Dermis blood vessel endothelial cell (primary cell): ENCODE results near the gene VTI1A. TPM values are rescaled to one million over a fixed set of nuclear protein-coding genes. Genes with fewer than 3 reads are reported as not detected.
A peak's percentile ranks its signal among the peaks of the same experiment; 100 is the strongest.
"Not testable (repeated sequence)": the region's sequence is repeated elsewhere in the genome, so short reads cannot be mapped to it uniquely, and the experiment has no call there.

Source experiments
- DNase-seq: peaks from one replicate; pipeline ENCODE4 v3.0.0; 2010
- total RNA-seq: library from RNA; depleted of rRNA; stranded (reverse); fragments of >200 nt; gene quantifications from 2 replicates; pipeline ENCODE4 v1.2.3, GENCODE V29; 2014

The VTI1A gene
- total RNA-seq, 1 donor from 2014 or later = 41.9 TPM

- no peak for DNase-seq
Observed at GRCh38 chr10:112454910-112455779, 8.1 kb downstream of the VTI1A start.

DNA sequence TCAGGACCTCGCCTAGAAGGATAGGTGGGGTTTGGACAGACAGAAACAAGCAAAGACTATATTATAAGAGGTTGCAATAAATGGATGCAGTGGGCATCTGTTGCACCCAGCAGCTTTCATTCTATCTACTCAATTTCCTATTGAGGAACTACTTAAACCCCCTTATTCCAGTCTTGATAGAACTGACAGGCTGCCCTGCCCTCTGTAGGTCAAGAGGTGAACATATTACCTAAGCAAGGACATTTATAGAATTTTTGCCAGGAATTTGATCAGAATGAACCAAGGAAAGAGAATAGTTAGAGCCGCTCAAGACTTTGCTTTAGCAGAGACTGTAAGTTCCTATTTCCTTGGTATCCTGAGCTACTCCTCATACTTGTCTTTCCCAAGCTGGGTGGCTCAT is 9.5 kb downstream of the VTI1A start:
- no peak for DNase-seq

DNA sequence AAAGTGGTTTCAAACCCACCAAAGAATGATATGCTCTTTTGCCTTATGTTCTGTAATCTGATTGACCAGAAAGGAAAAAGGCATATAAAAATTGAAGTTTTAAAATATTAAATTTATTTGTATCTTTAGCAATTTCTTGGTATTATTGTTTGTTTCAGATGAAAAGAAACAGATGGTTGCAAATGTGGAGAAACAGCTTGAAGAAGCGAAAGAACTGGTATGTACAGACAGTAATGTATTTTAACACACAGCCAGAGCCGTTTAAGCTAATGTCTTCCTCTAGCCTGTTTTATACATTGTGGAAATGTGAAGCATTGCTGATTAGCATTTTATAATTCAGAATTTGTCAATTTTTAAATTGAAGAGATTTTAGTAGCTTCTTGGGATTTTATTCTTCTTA is 13.4 kb downstream of the VTI1A start:
- DNase-seq = no peak

- peak; percentile 25 for DNase-seq
Observed at GRCh38 chr10:112461029-112461887, 14.2 kb downstream of the VTI1A start.

GRCh38 chr10:112464074-112464473 is 17.1 kb downstream of the VTI1A start:
- not testable (repeated sequence) for DNase-seq

DNA sequence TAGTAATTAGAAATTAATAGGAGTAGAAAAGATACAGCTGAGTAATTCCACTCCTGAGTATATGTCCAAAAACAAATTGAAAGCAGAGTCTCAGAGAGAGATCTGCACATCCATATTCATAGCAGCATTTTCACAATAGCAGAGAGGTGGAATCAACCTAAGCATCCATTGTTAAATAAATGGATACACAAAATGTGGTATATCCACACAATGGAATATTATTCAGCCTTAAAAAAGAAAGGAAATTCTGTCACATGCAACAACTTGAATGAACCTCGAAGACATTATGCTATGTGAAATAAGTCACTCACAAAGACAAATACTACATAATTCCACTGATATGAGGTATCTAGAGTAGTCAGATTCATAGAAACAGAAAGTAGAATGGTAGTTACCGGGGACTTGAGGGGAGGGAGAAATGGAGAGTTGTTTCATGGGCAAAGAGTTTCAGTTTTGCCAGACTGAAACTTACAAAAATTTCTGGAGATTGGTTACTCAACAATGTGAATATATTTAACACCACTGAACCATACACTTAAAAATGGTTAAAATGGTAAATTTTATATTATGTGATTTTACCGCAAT is 18.4 kb downstream of the VTI1A start:
- no peak for DNase-seq

GRCh38 chr10:112466802-112467201 is 19.8 kb downstream of the VTI1A start:
- no peak for DNase-seq

GRCh38 chr10:112467541-112468075 is 20.6 kb downstream of the VTI1A start:
- DNase-seq = no peak

- peak; percentile 72 for DNase-seq
Observed at GRCh38 chr10:112471878-112472487, 25.0 kb downstream of the VTI1A start.

- peak; percentile 41 for DNase-seq
Observed at GRCh38 chr10:112475575-112476218, 28.7 kb downstream of the VTI1A start.

DNA sequence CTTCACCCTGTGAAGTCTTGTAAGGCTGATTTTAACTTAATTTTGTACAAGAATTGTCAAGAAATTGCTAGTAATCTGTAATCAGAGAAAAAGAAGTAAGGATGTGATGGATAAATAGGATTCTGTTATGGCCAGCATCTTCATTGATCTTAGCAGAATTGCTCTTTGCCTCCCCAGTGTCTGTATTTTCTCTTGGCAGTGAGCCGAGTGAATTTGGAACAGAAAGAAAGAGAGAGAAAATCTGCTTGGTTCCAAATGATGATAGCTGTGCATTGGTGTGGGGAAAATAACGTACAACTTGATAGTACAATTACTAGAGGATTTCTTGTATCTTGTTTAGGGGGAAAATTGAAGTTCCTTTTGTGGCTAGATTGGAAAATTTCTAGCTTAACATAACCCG is 34.6 kb downstream of the VTI1A start:
- no peak for DNase-seq

GRCh38 chr10:112484399-112484798 is 37.4 kb downstream of the VTI1A start:
- no peak for DNase-seq

- DNase-seq = no peak
Observed at GRCh38 chr10:112487964-112488363, 40.9 kb downstream of the VTI1A start.

DNA sequence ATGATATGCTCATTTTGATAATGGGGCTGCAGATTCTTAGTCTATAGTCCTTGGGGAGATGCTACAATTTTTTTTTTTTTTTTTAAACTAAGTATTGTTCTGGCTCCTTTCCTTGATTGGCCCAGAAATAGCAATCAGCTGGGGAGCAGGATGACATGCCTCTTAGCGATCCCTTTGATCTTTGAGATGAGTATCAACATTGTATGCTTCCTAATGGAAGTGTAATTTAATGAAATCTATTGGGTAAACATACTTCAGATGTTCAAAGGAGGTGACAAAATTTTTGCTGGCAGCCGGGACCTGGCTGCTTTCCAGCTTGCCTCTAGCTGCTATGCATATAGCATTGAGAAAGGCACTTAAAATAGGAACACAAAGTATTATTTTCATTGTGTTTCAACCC is 43.5 kb downstream of the VTI1A start:
- DNase-seq = peak; percentile 45

- peak; percentile 5 for DNase-seq
Observed at GRCh38 chr10:112491144-112491543, 44.1 kb downstream of the VTI1A start.

- DNase-seq = no peak
Observed at GRCh38 chr10:112492736-112493135, 45.7 kb downstream of the VTI1A start.

- no peak for DNase-seq
Observed at GRCh38 chr10:112497347-112497950, 50.4 kb downstream of the VTI1A start.

DNA sequence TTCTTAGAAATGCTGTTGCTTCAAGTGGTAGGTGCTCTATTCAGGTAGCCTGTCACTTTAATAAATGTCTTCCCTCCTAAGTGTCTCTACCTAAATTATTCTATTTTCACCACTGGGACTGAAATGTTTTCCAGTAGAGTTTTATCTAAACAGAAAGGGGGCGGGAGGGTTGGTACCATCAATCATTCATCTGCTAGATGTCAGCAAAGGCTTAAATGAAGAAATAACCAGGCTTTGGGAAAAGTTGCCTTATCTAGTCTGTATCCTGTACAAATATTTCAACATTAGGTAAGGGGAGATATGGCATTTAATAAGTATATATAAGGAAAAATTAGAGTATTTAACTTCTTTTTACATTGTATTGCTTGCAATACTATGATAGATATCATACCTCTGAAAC is 51.8 kb downstream of the VTI1A start:
- DNase-seq = no peak

- not testable (repeated sequence) for DNase-seq
Observed at GRCh38 chr10:112499985-112500384, 53.0 kb downstream of the VTI1A start.

DNA sequence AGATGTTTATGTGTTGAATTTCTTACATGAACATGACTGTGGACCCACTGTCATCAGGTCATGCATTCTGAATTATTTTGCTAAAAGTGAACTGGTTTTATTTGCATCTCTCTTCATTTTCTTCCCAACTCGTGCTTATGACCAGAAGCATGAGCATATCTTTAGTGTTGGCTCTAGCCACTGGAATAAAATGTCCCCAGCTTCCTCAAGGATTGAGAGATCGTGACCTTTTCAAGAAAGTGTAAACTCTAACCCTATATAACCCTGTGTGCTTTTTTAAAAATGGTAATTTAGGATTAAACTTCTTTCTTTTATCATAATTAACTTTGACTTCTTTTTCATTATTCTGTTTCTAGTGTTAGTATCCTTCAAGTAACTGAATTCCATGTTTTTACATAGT is 55.5 kb downstream of the VTI1A start:
- DNase-seq = no peak

DNA sequence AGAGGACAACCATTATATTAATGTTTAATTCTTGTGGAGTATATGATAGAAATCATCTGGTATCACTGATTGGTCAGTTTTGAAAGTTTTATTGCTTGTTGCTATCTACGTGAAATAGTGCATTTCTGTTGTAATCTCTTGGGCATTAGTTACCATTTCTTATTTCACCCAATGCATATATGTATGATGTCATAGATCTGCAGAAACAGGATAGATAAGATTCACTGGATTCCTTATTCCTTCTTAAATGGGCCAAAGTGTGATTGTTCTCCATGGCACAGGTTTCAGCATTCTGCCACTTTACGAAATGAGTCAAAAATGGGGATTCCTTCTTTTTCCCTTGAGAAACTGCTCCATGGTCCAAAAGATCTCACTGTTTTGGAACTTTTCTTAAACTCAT is 56.6 kb downstream of the VTI1A start:
- no peak for DNase-seq

DNA sequence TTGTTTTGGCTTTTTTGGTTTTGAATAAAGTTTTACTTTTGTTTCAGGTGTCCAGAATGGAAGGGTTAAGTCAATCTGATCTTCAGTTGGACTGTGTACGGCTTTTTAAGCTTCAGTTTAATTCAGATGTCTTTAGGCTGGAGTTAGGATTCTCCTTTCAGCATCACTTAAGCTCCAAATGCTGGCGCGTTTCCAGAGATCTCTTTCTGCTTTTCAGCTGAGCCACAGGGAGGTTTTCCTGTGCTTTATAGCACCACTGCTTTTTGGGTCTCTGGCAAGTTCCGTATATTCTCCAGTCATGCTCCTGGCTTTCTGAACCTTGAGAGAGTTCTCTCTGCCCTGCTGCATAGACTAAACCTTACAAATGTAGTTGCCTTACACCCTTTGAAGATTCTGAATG is 60.0 kb downstream of the VTI1A start:
- no peak for DNase-seq
